Testis (tissue), 2 donors: ENCODE data around the gene KLHL26.

Experiments
- CTCF ChIP-seq, 3 experiments: fragments of 450-650 bp in 2 of 3; fragments of 200-600 bp in 1 of 3; sonication (generic) in 1 of 3; IDR thresholded peaks; one replicate each; pipeline ENCODE4 v1.5.1; 2016 to 2019; ENCODE audit warnings: antibody characterized with exemption in 3 of 3, mild to moderate bottlenecking in 2 of 3, moderate library complexity in 1 of 3
- POLR2A ChIP-seq: fragments of 450-650 bp; IDR thresholded peaks from one replicate; pipeline ENCODE4 v1.6.1; 2017; ENCODE audit warnings: antibody characterized with exemption, mild to moderate bottlenecking, moderate library complexity

GRCh38 chr19:18610245-18610555, 26.6 kb upstream of the KLHL26 start:
- no peak for TF ChIP-seq CTCF (IDR thresholded peaks at IDR 0.05)
- TF ChIP-seq POLR2A: no peak
